Neural cell (in vitro differentiated cells): ENCODE results near the gene COL27A1. TPM values are rescaled to one million over a fixed set of nuclear protein-coding genes. Genes with fewer than 3 reads are reported as not detected.

ENCODE experiments used
- H2AFZ ChIP-seq: fragments of 200-600, 300-800 bp; sonication (generic), shearing (Covaris generic); 2 replicates; pipeline ENCODE4 v1.6.0; 2014; ENCODE audit warnings: low read depth, mild to moderate bottlenecking, antibody characterized with exemption, low read length, moderate library complexity
- H3F3A ChIP-seq: fragments of 200-600 bp; shearing (Covaris generic); 2 replicates; pipeline ENCODE4 v1.6.1; 2016; ENCODE audit warnings: mild to moderate bottlenecking, moderate library complexity, mixed read lengths, antibody characterized with exemption, low read length; ENCODE audit not compliant: insufficient read depth, poor library complexity, severe bottlenecking
- H3K27ac ChIP-seq: fragments of 200-600, 300-800 bp; sonication (generic), shearing (Covaris generic); 2 replicates; pipeline ENCODE4 v1.5.1; 2014; ENCODE audit warnings: mild to moderate bottlenecking, low read length, moderate library complexity
- H3K27me3 ChIP-seq: fragments of 300-800, 200-600 bp; sonication (generic), shearing (Covaris generic); 2 replicates; pipeline ENCODE4 v1.6.0; 2014; ENCODE audit warnings: mild to moderate bottlenecking, low read depth, low read length, moderate library complexity; ENCODE audit not compliant: insufficient read depth
- H3K36me3 ChIP-seq: fragments of 300-800, 200-600 bp; sonication (generic), shearing (Covaris generic); 2 replicates; pipeline ENCODE4 v1.5.1; 2014; ENCODE audit warnings: mild to moderate bottlenecking, antibody characterized with exemption, low read length, moderate library complexity; ENCODE audit not compliant: insufficient read depth
- H3K4me2 ChIP-seq: fragments of 300-800, 200-600 bp; sonication (generic), shearing (Covaris generic); 2 replicates; pipeline ENCODE4 v1.6.0; 2014; ENCODE audit warnings: mild to moderate bottlenecking, low read length
- H3K4me3 ChIP-seq: fragments of 300-800, 200-600 bp; sonication (generic), shearing (Covaris generic); 2 replicates; pipeline ENCODE4 v1.5.1; 2014; ENCODE audit warnings: mild to moderate bottlenecking, low read length, moderate library complexity
- H3K79me2 ChIP-seq: fragments of 200-600 bp; shearing (Covaris generic); replicated peaks from 2 replicates; pipeline ENCODE4 v1.6.0; 2014; ENCODE audit warnings: mild to moderate bottlenecking, low read length, moderate library complexity; ENCODE audit not compliant: insufficient read depth
- H3K9ac ChIP-seq: fragments of 300-800, 200-600 bp; sonication (generic), shearing (Covaris generic); 2 replicates; pipeline ENCODE4 v1.6.1; 2016; ENCODE audit warnings: mild to moderate bottlenecking, low read length, mixed read lengths
- H3K9me2 ChIP-seq: fragments of 200-600 bp; shearing (Covaris generic); 2 replicates; pipeline ENCODE4 v1.6.1; 2016; ENCODE audit warnings: mild to moderate bottlenecking, low read length, mixed read lengths; ENCODE audit not compliant: insufficient read depth
- H3K9me3 ChIP-seq: fragments of 200-600, 300-800 bp; sonication (generic), shearing (Covaris generic); 2 replicates; pipeline ENCODE4 v1.6.1; 2016; ENCODE audit warnings: mild to moderate bottlenecking, mixed run types, low read length, moderate library complexity, mixed read lengths
- H4K20me1 ChIP-seq: fragments of 200-600 bp; shearing (Covaris generic); 2 replicates; pipeline ENCODE4 v1.6.1; 2016; ENCODE audit warnings: mild to moderate bottlenecking, mixed run types; ENCODE audit not compliant: insufficient read depth
- CTCF ChIP-seq: fragments of 450-650 bp; IDR thresholded peaks from 2 replicates; pipeline ENCODE4 v1.5.1; 2014; ENCODE audit warnings: antibody characterized with exemption, mild to moderate bottlenecking, moderate library complexity; ENCODE audit not compliant: poor library complexity, severe bottlenecking
- EP300 ChIP-seq: fragments of 450-650 bp; conservative IDR thresholded peaks from 2 replicates; pipeline ENCODE4 v1.6.1; 2014; ENCODE audit warnings: antibody characterized with exemption, mild to moderate bottlenecking, moderate library complexity; ENCODE audit not compliant: poor library complexity, severe bottlenecking
- EZH2 ChIP-seq: fragments of 200-600, 300-800 bp; shearing (Covaris generic), sonication (generic); IDR thresholded peaks from 2 replicates; pipeline ENCODE4 v1.6.1; 2014; ENCODE audit warnings: antibody characterized with exemption, low read length, borderline replicate concordance, mild to moderate bottlenecking; ENCODE audit not compliant: insufficient read depth, poor library complexity, severe bottlenecking
- MXI1 ChIP-seq: fragments of 450-650 bp; conservative IDR thresholded peaks from 2 replicates; pipeline ENCODE4 v1.6.1; 2014; ENCODE audit warnings: antibody characterized with exemption, mild to moderate bottlenecking; ENCODE audit not compliant: poor library complexity, severe bottlenecking
- POLR2AphosphoS5 ChIP-seq: IDR thresholded peaks from 2 replicates; pipeline ENCODE4 v1.6.1; 2012
- RAD21 ChIP-seq: fragments of 450-650 bp; conservative IDR thresholded peaks from 2 replicates; pipeline ENCODE4 v1.6.1; 2014; ENCODE audit warnings: antibody characterized with exemption, mild to moderate bottlenecking, moderate library complexity
- SMC3 ChIP-seq: fragments of 450-650 bp; conservative IDR thresholded peaks from 2 replicates; pipeline ENCODE4 v1.6.1; 2014; ENCODE audit warnings: antibody characterized with exemption, mild to moderate bottlenecking, moderate library complexity; ENCODE audit not compliant: poor library complexity
- TAF1 ChIP-seq: IDR thresholded peaks from 2 replicates; pipeline ENCODE4 v1.6.1; 2012; ENCODE audit warnings: low read depth
- polyA plus RNA-seq: library from polyadenylated mRNA; depleted of rRNA; stranded (reverse); fragments of >200 nt; gene quantifications from 2 replicates; pipeline ENCODE4 v1.2.3, GENCODE V29; 2014
- TF ChIP-seq, protein P1 (sequence below): IDR thresholded peaks from 2 replicates; pipeline ENCODE4 v1.6.1; 2012; ENCODE audit warnings: borderline replicate concordance

Gene COL27A1
- polyA plus RNA-seq, 1 donor from 2014 or later = 0.25 TPM

DNA sequence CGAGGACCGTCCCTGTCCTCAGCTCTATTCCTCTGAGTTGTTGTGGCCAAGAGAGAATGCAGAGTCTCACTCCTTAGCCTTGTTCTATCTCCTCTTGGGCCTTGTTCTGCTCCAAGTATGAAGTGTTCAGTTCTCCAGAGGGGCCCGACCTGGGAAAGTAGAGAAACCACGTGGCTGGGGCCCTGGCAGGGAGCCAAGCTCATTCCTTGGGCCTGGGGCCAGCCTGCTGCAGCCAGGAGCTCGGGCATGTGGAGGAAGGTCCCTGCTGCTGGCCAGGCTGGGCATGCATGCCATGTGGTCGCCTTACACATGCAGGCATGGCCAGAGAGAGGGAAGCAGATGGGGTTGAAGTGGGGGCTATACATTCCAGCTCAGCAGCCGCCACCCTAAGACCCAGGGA is 60.7 kb downstream of the COL27A1 start:
- TF ChIP-seq POLR2AphosphoS5 = no peak
- TF ChIP-seq TAF1 = no peak
- TF ChIP-seq MXI1 = no peak
- no peak for TF ChIP-seq EP300
- TF ChIP-seq, protein P1, sequence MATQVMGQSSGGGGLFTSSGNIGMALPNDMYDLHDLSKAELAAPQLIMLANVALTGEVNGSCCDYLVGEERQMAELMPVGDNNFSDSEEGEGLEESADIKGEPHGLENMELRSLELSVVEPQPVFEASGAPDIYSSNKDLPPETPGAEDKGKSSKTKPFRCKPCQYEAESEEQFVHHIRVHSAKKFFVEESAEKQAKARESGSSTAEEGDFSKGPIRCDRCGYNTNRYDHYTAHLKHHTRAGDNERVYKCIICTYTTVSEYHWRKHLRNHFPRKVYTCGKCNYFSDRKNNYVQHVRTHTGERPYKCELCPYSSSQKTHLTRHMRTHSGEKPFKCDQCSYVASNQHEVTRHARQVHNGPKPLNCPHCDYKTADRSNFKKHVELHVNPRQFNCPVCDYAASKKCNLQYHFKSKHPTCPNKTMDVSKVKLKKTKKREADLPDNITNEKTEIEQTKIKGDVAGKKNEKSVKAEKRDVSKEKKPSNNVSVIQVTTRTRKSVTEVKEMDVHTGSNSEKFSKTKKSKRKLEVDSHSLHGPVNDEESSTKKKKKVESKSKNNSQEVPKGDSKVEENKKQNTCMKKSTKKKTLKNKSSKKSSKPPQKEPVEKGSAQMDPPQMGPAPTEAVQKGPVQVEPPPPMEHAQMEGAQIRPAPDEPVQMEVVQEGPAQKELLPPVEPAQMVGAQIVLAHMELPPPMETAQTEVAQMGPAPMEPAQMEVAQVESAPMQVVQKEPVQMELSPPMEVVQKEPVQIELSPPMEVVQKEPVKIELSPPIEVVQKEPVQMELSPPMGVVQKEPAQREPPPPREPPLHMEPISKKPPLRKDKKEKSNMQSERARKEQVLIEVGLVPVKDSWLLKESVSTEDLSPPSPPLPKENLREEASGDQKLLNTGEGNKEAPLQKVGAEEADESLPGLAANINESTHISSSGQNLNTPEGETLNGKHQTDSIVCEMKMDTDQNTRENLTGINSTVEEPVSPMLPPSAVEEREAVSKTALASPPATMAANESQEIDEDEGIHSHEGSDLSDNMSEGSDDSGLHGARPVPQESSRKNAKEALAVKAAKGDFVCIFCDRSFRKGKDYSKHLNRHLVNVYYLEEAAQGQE = no peak
- TF ChIP-seq EZH2 = no peak
- H3F3A ChIP-seq = no peaks in the 10 kb centered on the region
- no peak overlapping the region for H2AFZ ChIP-seq
- no peaks in the 10 kb centered on the region for H3K79me2 ChIP-seq
- H3K27me3 ChIP-seq = no peaks in the 10 kb centered on the region
- H3K4me3 ChIP-seq = no peak overlapping the region
- no peaks in the 10 kb centered on the region for H4K20me1 ChIP-seq
- H3K9ac ChIP-seq = no peak overlapping the region
- H3K36me3 ChIP-seq = no peaks in the 10 kb centered on the region
- no peaks in the 10 kb centered on the region for H3K9me3 ChIP-seq
- H3K9me2 ChIP-seq = no peaks in the 10 kb centered on the region
- H3K27ac ChIP-seq = no peak overlapping the region
- no peak overlapping the region for H3K4me2 ChIP-seq

- H3K79me2 ChIP-seq = no peaks in the 10 kb centered on the region
- H4K20me1 ChIP-seq = no peaks in the 10 kb centered on the region
- no peaks in the 10 kb centered on the region for H3K27me3 ChIP-seq
- H3K9me3 ChIP-seq = no peaks in the 10 kb centered on the region
- no peak overlapping the region for H2AFZ ChIP-seq
- no peaks in the 10 kb centered on the region for H3K36me3 ChIP-seq
- H3K4me2 ChIP-seq = no peak overlapping the region
- H3F3A ChIP-seq = no peaks in the 10 kb centered on the region
- H3K9me2 ChIP-seq = no peaks in the 10 kb centered on the region
- TF ChIP-seq TAF1 = no peak
- TF ChIP-seq POLR2AphosphoS5 = no peak
- TF ChIP-seq CTCF = no peak
- no peak for TF ChIP-seq MXI1
- TF ChIP-seq RAD21 = no peak
- TF ChIP-seq SMC3 = no peak
- TF ChIP-seq, protein P1 = no peak
- TF ChIP-seq EZH2 = no peak
- TF ChIP-seq EP300 = no peak
- no peak overlapping the region for H3K4me3 ChIP-seq
- H3K9ac ChIP-seq = no peak overlapping the region
- no peak overlapping the region for H3K27ac ChIP-seq
Measured at GRCh38 chr9:114216976-114217375, 61.6 kb downstream of the COL27A1 start.
